GM12873 (cell line): ENCODE data around the gene SLC17A8.

Experiments used
- CTCF ChIP-seq: IDR thresholded peaks from 2 replicates; pipeline ENCODE4 v1.5.1; 2012; ENCODE audit warnings: low read depth, mild to moderate bottlenecking, moderate library complexity, low read length, control low read depth; ENCODE audit not compliant: insufficient read depth; ENCODE audit errors: missing control alignments

Gene SLC17A8

GRCh38 chr12:100433701-100434100 is 76.8 kb downstream of the SLC17A8 start:
- TF ChIP-seq CTCF = no peak

GRCh38 chr12:100434177-100434576 is 77.3 kb downstream of the SLC17A8 start:
- no peak for TF ChIP-seq CTCF

- no peak for TF ChIP-seq CTCF
Observed at GRCh38 chr12:100435957-100436356, 79.1 kb downstream of the SLC17A8 start.

GRCh38 chr12:100437038-100437841 is 80.4 kb downstream of the SLC17A8 start:
- TF ChIP-seq CTCF = no peak

GRCh38 chr12:100439797-100440196 is 82.9 kb downstream of the SLC17A8 start:
- TF ChIP-seq CTCF = no peak

- TF ChIP-seq CTCF = no peak
Observed at GRCh38 chr12:100442403-100442802, 85.5 kb downstream of the SLC17A8 start.

GRCh38 chr12:100443434-100443833 is 86.6 kb downstream of the SLC17A8 start:
- no peak for TF ChIP-seq CTCF
